SH-SY5Y (cell line): ENCODE data around the gene PTK6.

Experiments used
- GATA2 ChIP-seq: IDR thresholded peaks from 2 replicates; pipeline ENCODE4 v1.6.1; 2011; ENCODE audit warnings: mild to moderate bottlenecking, low read depth, low read length
- GATA3 ChIP-seq: IDR thresholded peaks from 2 replicates; pipeline ENCODE4 v1.6.1; 2011; ENCODE audit warnings: low read depth, mild to moderate bottlenecking, low read length, moderate library complexity

- TF ChIP-seq GATA2 (no peak), GATA3 (no peak)
Observed at GRCh38 chr20:63525185-63525584, 12.0 kb downstream of the PTK6 start.
